22Rv1 (cell line): ENCODE results near the gene SIRPG.

Experiments
- CTCF ChIP-seq: fragments of 450-650 bp; IDR thresholded peaks from 2 replicates; pipeline ENCODE4 v1.5.1; 2017; ENCODE audit warnings: mild to moderate bottlenecking
- ZFX ChIP-seq: fragments of 450-650 bp; IDR thresholded peaks from 2 replicates; pipeline ENCODE4 v1.6.1; 2017; ENCODE audit warnings: antibody characterized with exemption, borderline replicate concordance

- no peak for TF ChIP-seq CTCF
- TF ChIP-seq ZFX, result no peak
These were observed 68.8 kb downstream of the SIRPG start for GRCh38 chr20:1588533-1589460.
